GM21447 (cell line): ENCODE data around the gene PREX1.
"Not testable (repeated sequence)": the region's sequence is repeated elsewhere in the genome, so short reads cannot be mapped to it uniquely, and the experiment has no call there.

Experiments
- ATAC-seq: cut with Tn5 transposase; IDR thresholded peaks from one replicate; pipeline ENCODE4 v1.9.1; 2021; ENCODE audit not compliant: unreplicated experiment

The PREX1 gene, protein sequence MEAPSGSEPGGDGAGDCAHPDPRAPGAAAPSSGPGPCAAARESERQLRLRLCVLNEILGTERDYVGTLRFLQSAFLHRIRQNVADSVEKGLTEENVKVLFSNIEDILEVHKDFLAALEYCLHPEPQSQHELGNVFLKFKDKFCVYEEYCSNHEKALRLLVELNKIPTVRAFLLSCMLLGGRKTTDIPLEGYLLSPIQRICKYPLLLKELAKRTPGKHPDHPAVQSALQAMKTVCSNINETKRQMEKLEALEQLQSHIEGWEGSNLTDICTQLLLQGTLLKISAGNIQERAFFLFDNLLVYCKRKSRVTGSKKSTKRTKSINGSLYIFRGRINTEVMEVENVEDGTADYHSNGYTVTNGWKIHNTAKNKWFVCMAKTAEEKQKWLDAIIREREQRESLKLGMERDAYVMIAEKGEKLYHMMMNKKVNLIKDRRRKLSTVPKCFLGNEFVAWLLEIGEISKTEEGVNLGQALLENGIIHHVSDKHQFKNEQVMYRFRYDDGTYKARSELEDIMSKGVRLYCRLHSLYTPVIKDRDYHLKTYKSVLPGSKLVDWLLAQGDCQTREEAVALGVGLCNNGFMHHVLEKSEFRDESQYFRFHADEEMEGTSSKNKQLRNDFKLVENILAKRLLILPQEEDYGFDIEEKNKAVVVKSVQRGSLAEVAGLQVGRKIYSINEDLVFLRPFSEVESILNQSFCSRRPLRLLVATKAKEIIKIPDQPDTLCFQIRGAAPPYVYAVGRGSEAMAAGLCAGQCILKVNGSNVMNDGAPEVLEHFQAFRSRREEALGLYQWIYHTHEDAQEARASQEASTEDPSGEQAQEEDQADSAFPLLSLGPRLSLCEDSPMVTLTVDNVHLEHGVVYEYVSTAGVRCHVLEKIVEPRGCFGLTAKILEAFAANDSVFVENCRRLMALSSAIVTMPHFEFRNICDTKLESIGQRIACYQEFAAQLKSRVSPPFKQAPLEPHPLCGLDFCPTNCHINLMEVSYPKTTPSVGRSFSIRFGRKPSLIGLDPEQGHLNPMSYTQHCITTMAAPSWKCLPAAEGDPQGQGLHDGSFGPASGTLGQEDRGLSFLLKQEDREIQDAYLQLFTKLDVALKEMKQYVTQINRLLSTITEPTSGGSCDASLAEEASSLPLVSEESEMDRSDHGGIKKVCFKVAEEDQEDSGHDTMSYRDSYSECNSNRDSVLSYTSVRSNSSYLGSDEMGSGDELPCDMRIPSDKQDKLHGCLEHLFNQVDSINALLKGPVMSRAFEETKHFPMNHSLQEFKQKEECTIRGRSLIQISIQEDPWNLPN (N-terminal part only)

DNA sequence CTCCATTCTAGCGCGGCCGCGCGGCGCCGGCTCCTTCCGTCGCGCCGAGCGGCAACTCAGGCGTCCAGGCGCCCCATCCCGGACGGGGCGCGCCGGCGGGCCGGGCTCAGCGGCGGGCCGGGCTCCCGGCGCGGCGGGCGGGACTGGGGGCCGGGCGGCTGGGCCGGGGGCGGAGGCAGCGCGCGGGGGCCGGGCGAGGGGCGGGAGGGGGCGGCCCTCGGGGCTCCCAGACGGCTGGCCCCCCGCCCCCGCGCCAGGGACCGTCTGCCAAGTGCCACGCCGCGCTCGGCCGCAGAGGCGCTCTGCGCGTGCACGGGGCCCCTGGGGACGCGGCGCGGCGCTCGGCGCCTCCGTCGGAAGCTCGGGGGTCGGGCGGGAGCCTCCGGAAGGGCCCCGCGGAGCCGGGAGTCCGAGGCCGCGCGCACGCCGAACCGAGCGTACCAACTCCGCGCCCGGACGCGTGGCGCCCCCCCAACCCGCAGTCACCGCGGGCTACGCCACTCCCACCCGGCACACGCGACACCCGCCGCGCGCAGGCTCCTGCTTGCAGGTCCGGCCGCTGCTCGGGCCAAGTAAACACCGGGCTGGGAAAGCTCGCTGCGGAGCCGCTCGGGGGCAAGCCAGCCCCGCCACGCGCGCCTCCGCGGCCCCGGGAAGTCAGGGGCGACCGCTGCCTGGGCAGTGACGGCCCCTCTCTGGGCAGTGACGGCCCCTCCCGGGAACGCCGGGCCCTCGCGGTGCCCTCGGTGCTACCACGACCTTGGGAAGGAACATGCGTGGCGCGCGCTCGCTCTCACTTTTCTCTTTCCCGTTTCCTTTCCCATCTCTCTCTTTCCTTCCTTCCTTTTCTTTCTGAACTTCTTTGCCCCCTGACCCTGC lies at the start of gene PREX1:
TSS of gene PREX1 (minus strand) at position 145 of the 879 bp plus-strand sequence. CDS start at position 6, 139 bp downstream.
- no peak for ATAC-seq

DNA sequence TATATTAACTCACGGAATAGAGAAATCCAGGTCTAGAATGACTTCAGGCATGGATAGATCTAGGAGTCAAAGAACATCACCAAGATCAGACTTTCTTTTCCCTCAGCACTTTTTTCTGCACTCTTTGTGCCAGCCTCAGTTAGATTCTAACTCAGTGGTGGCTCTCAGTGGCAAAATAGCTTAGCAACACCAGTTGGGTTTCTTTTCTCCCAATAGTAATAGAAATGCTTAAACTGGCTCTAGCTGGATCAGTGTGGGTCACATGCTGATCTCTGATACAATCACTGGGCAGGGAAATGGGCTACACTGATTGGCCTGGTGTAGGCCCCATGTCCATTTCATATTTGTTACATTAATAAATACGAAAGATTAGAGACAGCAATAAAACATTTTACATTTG lies 49.5 kb upstream of the PREX1 start:
- ATAC-seq: no peak

DNA sequence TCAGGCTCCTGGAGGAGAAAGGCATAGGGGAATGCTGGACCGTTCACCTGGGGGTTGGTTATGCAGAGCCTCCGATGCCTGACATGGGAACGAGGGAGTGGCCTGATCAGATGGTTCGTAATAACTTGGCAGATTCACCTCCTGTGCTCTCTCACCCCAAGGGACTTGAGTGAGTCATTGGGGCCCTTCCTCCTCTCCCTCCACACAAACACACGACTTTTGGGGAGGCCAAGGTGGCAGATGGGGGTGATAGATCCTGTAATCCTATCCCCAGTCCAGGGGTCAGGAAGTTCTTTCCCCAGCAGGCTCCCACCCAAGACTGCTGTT lies 48.1 kb upstream of the PREX1 start:
- no peak for ATAC-seq

DNA sequence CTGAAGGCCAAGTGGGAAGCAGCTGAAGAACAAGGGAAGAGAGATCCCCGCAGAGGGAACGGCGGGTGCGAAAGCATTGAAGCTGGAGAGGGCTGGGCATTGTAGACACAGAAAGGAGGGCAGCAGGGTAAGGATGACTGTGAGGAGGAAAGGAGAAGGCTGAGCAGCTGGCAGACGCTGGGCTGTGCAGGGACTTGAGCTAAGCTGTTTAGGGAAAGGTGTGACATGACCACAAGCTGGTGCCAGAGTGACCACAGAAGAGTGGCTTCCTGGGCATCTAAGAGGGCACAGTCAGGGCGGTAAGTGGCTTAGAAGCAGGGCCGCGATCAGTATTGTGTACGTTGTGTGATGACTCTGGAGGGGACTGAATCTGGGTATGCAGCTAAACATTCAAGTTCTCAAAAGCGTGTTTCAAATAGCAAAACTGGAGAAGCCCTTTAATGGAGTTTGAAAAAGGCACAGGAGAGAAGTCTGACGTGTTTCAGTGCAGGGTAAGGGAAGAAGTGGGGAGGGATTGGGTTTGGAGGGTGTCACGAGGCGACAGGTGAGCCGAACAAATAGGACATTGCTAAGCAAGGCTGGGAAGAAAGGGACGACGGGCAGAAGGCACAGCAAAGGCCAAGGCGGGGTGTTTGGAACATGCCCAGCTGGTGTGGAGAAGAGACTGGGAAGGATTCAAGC lies 47.6 kb upstream of the PREX1 start:
- no peak for ATAC-seq

DNA sequence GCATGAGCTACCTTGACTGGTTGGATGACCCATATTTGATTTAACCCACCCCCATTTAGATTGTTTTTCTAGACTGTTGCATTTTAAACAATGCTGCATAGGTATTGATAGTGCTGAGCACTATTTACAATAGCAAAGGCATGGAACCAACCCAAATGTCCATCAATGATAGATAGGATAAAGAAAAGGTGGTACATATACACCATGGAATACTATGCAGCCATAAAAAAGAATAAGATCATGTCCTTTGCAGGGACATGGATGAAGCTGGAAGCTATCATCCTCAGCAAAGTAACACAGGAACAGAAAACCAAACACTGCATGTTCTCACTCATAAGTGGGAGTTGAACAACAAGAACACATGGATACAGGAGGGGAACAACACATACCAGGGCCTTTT lies 41.6 kb upstream of the PREX1 start:
- not testable (repeated sequence) for ATAC-seq

DNA sequence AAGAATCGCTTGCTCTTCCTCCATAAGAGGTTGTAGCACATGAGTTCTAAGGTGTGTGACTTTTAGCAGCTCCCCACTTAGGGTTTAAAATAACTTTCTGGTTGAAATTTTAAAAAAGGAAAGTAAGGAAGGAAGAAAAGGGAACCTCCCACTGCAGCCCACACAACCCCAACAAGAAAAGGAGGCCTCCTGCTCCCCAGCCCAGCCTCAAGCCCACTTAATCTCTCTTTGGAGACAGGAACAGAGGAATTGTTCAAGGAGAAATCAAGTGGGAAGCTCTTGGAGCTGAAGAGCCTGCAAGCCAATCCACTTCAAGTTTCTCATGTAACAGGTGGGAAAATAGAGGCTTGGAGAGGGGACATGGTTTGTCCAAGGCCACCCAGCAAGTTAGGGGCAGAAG lies 39.1 kb upstream of the PREX1 start:
- ATAC-seq: no peak

DNA sequence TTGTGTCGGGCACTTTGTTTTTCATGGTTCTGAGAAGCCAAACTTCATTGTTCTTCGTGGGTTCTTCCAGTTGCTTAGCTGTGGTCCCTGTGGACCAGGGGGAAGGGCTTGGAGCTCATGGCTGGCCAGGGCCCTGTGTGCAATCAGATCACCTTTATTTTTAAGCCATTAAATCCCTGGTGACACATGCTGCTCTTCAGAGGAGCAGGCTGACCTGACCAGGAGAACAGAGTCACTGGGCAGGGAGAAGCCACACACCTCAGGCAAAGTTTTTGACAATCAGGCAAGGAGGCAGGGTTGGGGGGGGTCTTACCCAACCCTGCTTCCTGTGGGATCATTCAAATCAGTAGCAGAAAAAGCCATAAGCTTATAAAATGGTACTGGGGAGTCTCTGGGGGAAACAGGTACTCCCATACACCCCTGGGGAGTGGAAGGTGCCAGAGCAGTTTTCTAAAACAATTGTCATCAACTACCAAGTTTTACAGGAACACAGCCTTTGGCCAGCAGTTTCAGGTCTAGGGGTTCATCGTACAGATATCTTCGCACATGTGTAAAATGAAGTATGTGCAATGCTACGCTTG lies 37.0 kb upstream of the PREX1 start:
- ATAC-seq: no peak

DNA sequence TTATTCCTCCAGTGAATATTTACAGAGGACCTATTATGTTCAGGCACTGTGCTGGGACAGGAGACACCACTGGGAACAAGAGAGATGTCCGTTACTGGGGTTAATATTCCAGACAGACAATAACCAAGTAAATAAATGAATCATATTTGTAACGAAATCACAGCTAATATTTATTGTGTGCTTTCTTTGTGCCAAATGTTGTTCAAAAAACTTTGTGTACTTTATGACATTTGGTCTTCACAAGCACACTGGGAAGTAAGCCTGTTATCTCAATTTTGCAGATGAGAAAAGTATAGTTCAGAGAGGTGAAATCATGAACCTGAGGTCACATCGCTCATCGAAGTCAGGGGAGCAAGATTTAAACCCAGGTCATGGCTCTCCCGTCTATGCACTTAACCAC lies 36.5 kb upstream of the PREX1 start:
- ATAC-seq: no peak

DNA sequence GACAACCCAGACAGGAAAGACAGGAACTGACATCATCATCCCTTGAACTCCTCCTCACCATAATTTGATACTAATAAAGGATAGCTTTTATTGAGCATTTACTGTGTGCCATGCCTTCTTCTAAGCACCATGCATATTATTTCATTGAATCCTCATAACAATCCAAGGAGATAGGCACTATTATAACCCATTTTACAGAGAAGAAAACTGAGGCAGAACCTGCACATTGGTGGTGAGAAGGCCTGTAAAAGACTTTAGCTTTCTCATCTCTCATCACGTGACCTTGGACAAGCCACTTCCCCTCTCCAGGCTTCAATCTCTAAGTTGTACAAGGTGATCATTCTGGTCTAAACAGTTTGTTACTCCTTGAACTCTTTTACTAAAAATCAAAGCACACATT lies 34.5 kb upstream of the PREX1 start:
- no peak for ATAC-seq

DNA sequence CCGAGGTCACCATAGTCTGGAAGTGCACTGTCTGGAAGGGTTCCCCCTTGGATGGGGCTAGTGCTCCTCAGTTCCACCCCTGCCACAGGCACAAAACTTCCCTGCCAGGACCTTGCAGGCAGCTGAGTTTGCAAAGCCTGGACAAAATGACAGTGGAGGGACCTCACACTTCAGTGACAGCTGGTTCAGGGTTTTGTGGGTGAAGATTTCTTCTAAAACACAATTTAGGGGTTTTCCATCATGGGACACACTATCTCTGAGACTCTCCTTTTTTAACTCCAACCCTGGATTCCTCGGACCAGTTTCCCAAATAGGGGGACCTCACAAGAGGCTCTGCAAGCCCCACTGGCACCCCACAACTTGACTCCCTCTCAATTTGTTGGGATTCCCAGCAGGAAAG lies 33.6 kb upstream of the PREX1 start:
- ATAC-seq: no peak

DNA sequence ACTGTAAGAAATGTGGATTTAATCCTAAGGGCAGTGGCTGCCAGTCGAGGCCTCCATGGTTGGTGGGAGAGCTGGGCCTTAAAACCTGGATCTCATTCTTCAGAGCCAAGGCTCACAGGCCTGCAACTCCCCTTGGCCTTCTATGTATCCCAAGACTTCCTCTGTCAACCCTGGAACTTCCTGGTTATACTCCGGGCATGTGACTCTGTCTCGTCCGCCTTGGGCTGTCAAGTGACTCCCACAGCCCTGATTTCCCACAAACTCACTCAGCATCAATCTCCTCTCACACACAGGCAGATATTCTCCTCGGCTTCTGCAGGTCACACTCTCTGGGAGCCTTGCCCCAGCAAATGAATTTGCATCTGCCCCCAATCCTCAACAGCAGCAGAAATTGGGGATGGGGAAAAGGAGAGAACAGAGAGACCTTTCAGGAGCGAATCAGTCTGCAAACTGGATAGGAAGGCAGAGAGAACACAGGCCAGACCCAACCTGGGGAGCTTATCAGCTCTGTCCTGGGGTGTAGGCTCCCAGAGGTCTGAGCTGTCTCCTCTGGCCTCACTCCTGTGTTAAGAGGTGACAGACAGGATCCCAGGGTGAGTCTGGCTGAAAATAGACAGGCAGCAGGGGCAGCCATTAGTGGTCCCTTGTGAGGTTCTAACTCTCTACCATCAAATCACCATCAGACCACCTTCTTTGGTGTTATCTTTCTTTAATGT lies 30.4 kb upstream of the PREX1 start:
- no peak for ATAC-seq

DNA sequence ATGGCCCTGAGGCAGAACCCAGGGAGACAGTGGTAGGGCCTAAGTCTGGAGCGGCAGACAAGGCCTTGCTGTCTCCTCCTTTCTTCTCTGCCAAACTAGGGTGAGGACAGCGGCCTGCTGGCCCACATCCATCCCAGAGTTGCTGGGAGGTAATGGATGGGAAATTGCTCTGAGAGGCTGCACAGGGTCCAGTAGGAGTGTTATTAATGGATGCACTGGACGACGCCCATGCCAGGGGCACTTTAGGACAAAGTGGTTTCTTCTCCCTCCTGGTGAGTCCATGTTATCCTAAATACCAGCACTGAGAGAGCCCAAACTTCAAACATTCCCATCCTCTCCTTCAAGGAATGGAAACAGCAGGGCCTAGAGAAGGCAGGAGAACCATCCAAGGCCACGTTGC lies 28.3 kb upstream of the PREX1 start:
- ATAC-seq: no peak

DNA sequence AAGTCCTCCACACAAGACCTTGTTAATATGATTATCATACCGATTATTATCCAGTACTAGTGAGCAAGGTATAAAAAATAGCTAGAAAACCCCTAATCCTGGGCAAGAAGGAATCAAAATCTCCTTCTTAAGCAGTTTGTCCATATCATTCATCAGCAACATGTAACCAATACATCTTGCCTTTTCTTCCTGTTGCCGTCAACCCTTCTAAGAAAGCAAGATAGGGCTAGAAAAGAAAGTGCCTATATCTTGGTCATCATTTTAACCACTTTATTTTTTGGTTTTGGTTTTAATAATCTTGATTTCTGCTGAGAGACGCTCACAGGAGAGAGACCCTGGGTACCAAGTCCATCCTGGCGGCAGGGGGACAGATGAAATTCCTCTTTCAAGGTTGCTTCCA lies 27.2 kb upstream of the PREX1 start:
- ATAC-seq: no peak

DNA sequence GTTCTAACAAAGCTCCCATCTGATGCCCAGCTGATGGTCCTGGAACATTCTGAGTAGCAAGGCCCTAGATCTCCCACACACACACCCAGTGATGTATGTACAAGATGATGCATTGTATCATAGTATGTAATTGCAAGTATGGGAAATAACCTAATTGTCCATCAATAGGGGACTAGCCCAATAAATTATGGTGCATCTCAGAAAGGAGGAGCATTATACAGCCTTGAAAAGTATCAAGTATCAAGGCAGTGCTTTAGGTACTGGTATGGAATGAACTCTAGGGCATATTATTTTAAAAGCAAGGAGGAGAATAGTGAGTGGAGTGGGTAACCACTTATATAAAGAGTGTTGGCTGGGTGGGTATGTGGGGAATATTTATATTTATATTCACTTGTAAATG lies 24.8 kb upstream of the PREX1 start:
- no peak for ATAC-seq

DNA sequence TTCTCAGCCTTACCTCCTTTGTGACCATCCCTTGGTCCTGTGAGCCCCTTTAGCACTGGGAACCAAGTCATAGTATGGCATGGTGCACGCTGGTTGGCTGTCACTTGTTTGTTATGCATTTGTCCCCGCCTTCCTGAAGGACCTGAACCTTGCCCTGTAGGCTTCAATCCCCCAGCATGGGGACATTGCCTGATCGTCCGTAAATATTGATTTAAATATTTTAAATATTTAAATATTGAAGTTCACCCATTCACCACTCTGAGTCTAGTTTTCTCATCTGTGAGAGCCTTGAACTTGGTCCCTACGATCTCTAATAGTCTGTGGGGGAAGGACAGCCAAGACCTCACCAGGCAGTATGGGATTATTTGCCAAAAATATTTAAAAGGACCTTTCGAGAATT lies 23.8 kb upstream of the PREX1 start:
- no peak for ATAC-seq

DNA sequence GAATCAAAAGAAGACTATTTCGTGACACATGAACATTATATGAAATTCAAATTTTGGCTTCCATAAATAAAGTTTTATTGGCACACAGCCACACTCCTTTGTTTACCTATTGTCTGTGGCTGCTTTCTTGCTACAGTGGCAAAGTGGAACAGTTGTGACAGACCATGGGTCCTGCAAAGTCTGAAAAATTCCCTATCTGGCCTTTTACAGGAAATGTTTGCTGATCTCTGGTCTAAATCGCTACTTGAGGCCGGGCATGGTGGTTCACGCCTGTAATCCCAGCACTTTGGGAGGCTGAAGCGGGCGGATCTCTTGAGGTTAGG lies 23.1 kb upstream of the PREX1 start:
- no peak for ATAC-seq

DNA sequence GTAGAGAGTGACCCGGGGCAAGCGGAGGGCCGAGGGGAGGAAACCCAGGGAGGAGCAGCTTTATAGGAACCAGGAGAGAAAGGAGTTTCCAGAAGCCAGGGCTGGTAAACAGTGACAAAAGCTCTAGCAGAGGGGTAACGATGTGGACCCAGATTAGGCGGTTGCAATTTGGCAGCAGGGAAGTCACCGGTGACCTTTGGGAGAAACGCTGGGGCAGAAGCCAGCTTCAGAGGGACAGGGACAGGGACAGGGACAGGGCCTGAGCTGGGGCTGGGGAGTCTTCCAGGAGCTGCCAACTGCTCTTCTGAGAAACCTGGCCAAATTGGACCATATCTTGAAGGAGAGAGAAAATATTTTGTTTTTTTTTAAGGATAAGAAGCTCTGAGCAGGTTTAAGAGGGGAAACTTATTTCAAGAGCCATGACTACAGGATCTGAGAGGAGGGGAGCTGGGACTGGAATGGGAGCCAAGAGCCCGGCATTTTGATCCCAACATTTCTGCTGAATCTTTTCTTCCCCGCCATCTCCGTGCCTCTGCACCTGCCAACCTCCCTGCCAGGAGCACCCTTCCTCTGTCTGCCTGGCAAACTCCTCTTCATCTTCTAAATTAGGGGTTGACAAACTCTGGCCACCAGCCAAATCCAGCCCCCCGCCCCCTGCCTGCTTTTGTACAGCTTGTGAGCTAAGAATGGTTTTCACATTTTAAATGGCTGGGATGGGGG lies 22.6 kb upstream of the PREX1 start:
- ATAC-seq: no peak

DNA sequence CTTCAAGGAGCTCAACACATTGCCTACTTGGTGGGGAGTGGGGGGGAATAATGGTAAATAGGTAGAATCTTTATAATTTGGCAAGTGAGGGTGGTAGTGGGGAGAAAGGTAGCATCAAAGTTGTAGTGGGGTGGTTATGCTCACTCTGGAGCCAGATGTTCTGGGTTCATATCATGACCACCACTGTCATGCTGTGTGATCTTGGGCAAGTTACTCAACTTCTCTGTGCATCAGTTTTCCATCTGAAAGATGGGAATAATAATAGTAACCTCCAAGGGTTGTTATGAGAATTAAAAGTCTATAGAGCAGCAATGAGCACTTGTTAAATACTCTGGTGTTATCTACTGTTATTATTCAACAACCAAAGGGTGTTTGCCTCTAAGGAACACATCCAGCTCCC lies 22.0 kb upstream of the PREX1 start:
- ATAC-seq: no peak

DNA sequence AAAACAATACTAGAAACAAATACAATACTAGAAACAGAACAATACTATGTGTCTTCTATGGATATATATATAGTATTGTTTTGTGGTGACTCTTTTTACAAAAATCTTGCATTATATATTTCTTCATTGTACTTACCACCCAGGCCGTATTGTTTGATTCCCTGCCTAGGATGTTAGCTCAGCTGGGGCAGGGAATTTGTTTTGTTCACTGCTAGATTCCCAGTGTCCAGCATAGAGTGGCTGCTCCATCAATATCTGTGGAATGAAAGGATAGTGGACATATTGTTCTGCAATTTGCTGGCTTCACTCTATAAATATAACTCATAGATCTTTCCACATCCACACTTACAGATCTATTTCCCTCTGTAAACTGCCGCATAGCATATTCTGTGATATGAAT lies 21.5 kb upstream of the PREX1 start:
- ATAC-seq: no peak
